Measurements from ENCODE around the gene UMODL1.

The UMODL1 gene

DNA sequence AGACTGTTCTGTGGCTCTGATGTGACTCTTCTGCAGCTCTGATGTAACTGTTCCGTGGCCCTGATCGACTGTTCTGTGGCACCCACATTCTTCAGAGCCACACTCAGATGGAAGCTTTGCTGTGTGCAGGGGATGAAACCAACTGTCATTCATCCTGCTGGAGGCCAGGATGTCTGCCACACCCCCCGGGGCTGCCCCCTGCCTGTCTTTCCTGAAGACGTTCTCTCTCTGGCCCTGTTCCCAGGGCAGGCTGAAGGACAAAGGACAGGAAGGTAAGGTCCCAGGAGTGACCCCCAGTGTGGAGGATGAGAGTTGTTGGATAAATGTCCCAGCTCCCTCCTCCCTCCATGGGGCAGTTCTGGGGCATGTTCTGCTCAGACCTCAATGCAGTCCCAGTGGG lies 29.4 kb upstream of the UMODL1 start:
- TF ChIP-seq ISL1 (CRISPR knock-in tag; IDR thresholded peaks at IDR 0.05): no peak
- TF ChIP-seq RARB (CRISPR knock-in tag; IDR thresholded peaks at IDR 0.05): no peak
- TF ChIP-seq ZFP3 (CRISPR knock-in tag; IDR thresholded peaks at IDR 0.05): no peak
- TF ChIP-seq, protein P1, sequence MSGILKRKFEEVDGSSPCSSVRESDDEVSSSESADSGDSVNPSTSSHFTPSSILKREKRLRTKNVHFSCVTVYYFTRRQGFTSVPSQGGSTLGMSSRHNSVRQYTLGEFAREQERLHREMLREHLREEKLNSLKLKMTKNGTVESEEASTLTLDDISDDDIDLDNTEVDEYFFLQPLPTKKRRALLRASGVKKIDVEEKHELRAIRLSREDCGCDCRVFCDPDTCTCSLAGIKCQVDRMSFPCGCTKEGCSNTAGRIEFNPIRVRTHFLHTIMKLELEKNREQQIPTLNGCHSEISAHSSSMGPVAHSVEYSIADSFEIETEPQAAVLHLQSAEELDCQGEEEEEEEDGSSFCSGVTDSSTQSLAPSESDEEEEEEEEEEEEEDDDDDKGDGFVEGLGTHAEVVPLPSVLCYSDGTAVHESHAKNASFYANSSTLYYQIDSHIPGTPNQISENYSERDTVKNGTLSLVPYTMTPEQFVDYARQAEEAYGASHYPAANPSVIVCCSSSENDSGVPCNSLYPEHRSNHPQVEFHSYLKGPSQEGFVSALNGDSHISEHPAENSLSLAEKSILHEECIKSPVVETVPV (CRISPR knock-in tag; IDR thresholded peaks at IDR 0.05): no peak
- no peak for TF ChIP-seq ZNF70 (CRISPR knock-in tag; IDR thresholded peaks at IDR 0.05)
- no peak for TF ChIP-seq ZNF565 (CRISPR knock-in tag; conservative IDR thresholded peaks at IDR 0.05; ENCODE audit: low read depth)
- TF ChIP-seq TCF4 (CRISPR knock-in tag; IDR thresholded peaks at IDR 0.05; ENCODE audit: borderline replicate concordance): no peak
- ATAC-seq: no peak

DNA sequence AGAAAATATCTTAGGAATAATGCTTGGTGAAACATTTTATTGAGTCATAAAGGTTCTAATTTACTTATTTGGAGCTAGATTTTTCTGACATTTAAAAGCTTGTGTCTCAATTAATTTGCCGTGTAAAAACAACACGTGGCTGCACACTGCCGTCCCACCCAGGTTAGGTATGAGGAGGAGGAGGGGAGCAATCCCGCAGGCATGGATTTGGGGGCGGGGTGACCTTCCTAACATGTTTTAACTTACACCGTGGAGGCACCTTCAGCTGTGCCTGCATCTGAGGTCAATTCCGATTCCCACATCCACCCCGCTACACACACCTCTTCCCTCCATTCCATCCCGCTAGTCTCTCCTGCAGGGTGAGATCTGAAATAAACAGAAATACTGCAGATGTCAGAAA lies 28.5 kb upstream of the UMODL1 start:
- TF ChIP-seq BACH2 (CRISPR knock-in tag; IDR thresholded peaks at IDR 0.05; ENCODE audit: borderline replicate concordance) (no peak), ZNF70 (CRISPR knock-in tag; IDR thresholded peaks at IDR 0.05) (no peak), ZFP3 (CRISPR knock-in tag; IDR thresholded peaks at IDR 0.05) (no peak), TCF4 (CRISPR knock-in tag; IDR thresholded peaks at IDR 0.05; ENCODE audit: borderline replicate concordance) (no peak), ARNTL (CRISPR knock-in tag; IDR thresholded peaks at IDR 0.05; ENCODE audit: borderline replicate concordance, low read depth) (no peak), ZNF8 (CRISPR knock-in tag; IDR thresholded peaks at IDR 0.05) (no peak), ISL1 (CRISPR knock-in tag; IDR thresholded peaks at IDR 0.05) (no peak), ZNF565 (CRISPR knock-in tag; conservative IDR thresholded peaks at IDR 0.05; ENCODE audit: low read depth) (no peak), PPARA (CRISPR knock-in tag; IDR thresholded peaks at IDR 0.05; ENCODE audit: borderline replicate concordance) (no peak), SNAI2 (CRISPR knock-in tag; IDR thresholded peaks at IDR 0.05) (no peak), OSR1 (CRISPR knock-in tag; IDR thresholded peaks at IDR 0.05) (no peak), ZC3H10 (CRISPR knock-in tag; IDR thresholded peaks at IDR 0.05) (no peak), CSDC2 (CRISPR knock-in tag; IDR thresholded peaks at IDR 0.05) (no peak), GLIS3 (CRISPR knock-in tag; IDR thresholded peaks at IDR 0.05) (no peak), ZFP30 (CRISPR knock-in tag; IDR thresholded peaks at IDR 0.05) (no peak)
- TF ChIP-seq, protein P2, sequence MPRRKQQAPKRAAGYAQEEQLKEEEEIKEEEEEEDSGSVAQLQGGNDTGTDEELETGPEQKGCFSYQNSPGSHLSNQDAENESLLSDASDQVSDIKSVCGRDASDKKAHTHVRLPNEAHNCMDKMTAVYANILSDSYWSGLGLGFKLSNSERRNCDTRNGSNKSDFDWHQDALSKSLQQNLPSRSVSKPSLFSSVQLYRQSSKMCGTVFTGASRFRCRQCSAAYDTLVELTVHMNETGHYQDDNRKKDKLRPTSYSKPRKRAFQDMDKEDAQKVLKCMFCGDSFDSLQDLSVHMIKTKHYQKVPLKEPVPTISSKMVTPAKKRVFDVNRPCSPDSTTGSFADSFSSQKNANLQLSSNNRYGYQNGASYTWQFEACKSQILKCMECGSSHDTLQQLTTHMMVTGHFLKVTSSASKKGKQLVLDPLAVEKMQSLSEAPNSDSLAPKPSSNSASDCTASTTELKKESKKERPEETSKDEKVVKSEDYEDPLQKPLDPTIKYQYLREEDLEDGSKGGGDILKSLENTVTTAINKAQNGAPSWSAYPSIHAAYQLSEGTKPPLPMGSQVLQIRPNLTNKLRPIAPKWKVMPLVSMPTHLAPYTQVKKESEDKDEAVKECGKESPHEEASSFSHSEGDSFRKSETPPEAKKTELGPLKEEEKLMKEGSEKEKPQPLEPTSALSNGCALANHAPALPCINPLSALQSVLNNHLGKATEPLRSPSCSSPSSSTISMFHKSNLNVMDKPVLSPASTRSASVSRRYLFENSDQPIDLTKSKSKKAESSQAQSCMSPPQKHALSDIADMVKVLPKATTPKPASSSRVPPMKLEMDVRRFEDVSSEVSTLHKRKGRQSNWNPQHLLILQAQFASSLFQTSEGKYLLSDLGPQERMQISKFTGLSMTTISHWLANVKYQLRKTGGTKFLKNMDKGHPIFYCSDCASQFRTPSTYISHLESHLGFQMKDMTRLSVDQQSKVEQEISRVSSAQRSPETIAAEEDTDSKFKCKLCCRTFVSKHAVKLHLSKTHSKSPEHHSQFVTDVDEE (CRISPR knock-in tag; IDR thresholded peaks at IDR 0.05): no peak
- TF ChIP-seq, protein P3, sequence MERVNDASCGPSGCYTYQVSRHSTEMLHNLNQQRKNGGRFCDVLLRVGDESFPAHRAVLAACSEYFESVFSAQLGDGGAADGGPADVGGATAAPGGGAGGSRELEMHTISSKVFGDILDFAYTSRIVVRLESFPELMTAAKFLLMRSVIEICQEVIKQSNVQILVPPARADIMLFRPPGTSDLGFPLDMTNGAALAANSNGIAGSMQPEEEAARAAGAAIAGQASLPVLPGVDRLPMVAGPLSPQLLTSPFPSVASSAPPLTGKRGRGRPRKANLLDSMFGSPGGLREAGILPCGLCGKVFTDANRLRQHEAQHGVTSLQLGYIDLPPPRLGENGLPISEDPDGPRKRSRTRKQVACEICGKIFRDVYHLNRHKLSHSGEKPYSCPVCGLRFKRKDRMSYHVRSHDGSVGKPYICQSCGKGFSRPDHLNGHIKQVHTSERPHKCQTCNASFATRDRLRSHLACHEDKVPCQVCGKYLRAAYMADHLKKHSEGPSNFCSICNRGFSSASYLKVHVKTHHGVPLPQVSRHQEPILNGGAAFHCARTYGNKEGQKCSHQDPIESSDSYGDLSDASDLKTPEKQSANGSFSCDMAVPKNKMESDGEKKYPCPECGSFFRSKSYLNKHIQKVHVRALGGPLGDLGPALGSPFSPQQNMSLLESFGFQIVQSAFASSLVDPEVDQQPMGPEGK (CRISPR knock-in tag; IDR thresholded peaks at IDR 0.05; ENCODE audit: borderline replicate concordance): no peak
- TF ChIP-seq, protein P4, sequence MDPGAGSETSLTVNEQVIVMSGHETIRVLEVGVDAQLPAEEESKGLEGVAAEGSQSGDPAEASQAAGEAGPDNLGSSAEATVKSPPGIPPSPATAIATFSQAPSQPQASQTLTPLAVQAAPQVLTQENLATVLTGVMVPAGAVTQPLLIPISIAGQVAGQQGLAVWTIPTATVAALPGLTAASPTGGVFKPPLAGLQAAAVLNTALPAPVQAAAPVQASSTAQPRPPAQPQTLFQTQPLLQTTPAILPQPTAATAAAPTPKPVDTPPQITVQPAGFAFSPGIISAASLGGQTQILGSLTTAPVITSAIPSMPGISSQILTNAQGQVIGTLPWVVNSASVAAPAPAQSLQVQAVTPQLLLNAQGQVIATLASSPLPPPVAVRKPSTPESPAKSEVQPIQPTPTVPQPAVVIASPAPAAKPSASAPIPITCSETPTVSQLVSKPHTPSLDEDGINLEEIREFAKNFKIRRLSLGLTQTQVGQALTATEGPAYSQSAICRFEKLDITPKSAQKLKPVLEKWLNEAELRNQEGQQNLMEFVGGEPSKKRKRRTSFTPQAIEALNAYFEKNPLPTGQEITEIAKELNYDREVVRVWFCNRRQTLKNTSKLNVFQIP (CRISPR knock-in tag; IDR thresholded peaks at IDR 0.05; ENCODE audit: borderline replicate concordance, low read depth): no peak
- TF ChIP-seq, protein P1 (CRISPR knock-in tag; IDR thresholded peaks at IDR 0.05): no peak
- no peak for ATAC-seq

DNA sequence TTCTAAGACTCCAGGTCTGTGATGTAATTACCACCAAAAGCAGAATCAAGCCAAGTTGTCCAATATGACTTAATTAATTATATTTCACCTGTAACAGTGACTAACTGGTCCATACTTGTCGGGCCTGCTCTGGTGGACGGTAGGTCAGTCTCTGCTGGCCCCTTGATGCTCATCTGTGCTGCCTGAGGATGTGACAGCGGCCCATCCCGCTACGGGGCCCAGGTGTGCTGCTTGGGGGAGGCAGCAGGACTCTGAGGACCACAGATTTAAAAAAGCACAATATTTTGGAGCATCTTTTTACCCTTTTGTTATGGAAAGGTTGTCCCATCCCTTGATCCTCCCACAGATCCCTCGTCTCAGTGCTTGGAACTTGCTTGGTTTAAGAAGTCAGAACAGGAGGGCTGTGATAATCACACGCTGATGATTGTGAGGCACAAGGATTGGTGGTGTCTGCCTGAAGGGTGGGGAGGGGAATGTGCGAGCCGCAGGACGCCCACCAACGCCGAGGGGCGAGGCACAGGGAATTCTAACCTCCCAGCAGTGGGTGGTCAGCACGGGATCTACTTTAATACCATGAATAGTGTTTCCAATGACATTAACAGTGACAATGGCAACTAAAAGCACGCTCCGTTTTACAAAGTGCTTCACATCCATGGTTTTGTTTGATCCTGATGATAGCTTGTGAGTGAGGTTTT lies 27.8 kb upstream of the UMODL1 start:
- ATAC-seq: no peak
- TF ChIP-seq TCF4 (CRISPR knock-in tag; IDR thresholded peaks at IDR 0.05; ENCODE audit: borderline replicate concordance): no peak
- TF ChIP-seq ARNTL (CRISPR knock-in tag; IDR thresholded peaks at IDR 0.05; ENCODE audit: borderline replicate concordance, low read depth): no peak
- TF ChIP-seq OSR1 (CRISPR knock-in tag; IDR thresholded peaks at IDR 0.05): no peak
- no peak for TF ChIP-seq ZFP3 (CRISPR knock-in tag; IDR thresholded peaks at IDR 0.05)
- no peak for TF ChIP-seq TOX (CRISPR knock-in tag; IDR thresholded peaks at IDR 0.05; ENCODE audit: borderline replicate concordance)
- TF ChIP-seq RARB (CRISPR knock-in tag; IDR thresholded peaks at IDR 0.05): no peak
- TF ChIP-seq SNAI2 (CRISPR knock-in tag; IDR thresholded peaks at IDR 0.05): no peak
- TF ChIP-seq, protein P2 (CRISPR knock-in tag; IDR thresholded peaks at IDR 0.05): no peak
- TF ChIP-seq ZC3H10 (CRISPR knock-in tag; IDR thresholded peaks at IDR 0.05): no peak
- TF ChIP-seq, protein P5, sequence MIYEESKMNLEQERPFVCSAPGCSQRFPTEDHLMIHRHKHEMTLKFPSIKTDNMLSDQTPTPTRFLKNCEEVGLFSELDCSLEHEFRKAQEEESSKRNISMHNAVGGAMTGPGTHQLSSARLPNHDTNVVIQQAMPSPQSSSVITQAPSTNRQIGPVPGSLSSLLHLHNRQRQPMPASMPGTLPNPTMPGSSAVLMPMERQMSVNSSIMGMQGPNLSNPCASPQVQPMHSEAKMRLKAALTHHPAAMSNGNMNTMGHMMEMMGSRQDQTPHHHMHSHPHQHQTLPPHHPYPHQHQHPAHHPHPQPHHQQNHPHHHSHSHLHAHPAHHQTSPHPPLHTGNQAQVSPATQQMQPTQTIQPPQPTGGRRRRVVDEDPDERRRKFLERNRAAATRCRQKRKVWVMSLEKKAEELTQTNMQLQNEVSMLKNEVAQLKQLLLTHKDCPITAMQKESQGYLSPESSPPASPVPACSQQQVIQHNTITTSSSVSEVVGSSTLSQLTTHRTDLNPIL (CRISPR knock-in tag; IDR thresholded peaks at IDR 0.05; ENCODE audit: low read depth): no peak
